Measurements from ENCODE around the gene CCDC51. TPM values are rescaled to one million over a fixed set of nuclear protein-coding genes. Genes with fewer than 3 reads are reported as not detected.
"Not testable (repeated sequence)": the region's sequence is repeated elsewhere in the genome, so short reads cannot be mapped to it uniquely, and the experiment has no call there.

CCDC51 gene
- total and polyA plus RNA-seq, 2 donors (not counting 1 experiment from before 2014, with no cell fraction given), result 5.0 to 5.9 TPM

DNA sequence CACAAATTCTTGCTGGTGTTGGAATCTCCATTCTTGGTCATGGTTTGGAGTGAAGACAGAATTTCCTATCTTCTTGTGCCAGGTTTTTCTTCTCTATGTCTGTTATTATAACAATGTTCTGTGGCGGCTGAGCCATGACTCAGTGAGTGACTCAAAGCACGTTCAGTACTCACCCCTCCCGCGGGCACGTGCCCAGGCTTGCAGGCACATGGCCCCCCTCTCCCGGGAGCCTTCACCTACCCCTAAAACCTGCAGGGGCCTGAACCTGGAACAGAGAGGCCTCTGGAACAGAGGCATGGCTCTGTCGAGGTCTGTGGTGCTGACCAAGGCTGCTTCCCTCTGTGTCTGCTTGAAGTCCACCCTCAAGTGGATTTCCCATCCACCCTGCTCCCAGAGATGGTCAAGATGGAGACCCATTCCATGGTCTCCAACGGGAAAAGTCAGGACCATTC is 37.6 kb downstream of the CCDC51 start:
- H3K79me2 ChIP-seq (ENCODE audit: control insufficient read depth, insufficient read depth, low read length), result no peaks in the 10 kb centered on the region
- CTCF ChIA-PET, result interaction anchor here (0.6 to 8.0 kb wide), 11 partner anchors 22 to 289 kb away, joined by 3 to 330 read pairs (median 9); partner anchors contain the start of genes CCDC51, PFKFB4, PLXNB1 and SHISA5
- no peak overlapping the region for H2AFZ ChIP-seq (ENCODE audit: insufficient read depth, low read depth, low read length, poor library complexity, severe bottlenecking)
- Mint-ChIP-seq H3K27ac (no peak overlapping the region), H3K4me1 (no peaks in the 10 kb centered on the region), H3K27me3 (peaks cover 7% of the 10 kb centered on the region), H3K4me3 (no peak overlapping the region), H3K9me3 (ENCODE audit: insufficient read depth) (no peaks in the 10 kb centered on the region)
- H3K9ac ChIP-seq (ENCODE audit: low read length), result no peak overlapping the region
- ATAC-seq (ENCODE audit: low read depth) (no peak), DNase-seq (peak; percentile 0)
- no peaks in the 10 kb centered on the region for H3K27me3 ChIP-seq (replicated peaks in 1 of 4; ENCODE audit: control extremely low read depth in 1 of 4, control insufficient read depth in 3 of 4, insufficient read depth in 4 of 4, low read length in 3 of 4)
- POLR2A ChIA-PET, result no interaction called here
- H3K36me3 ChIP-seq (replicated peaks in 1 of 2; ENCODE audit: control extremely low read depth in 1 of 2, control insufficient read depth in 1 of 2, extremely low read depth in 1 of 2, insufficient read depth in 2 of 2, low read length in 1 of 2), result no peaks in the 10 kb centered on the region
- no peaks in the 10 kb centered on the region for H4K20me1 ChIP-seq (ENCODE audit: control insufficient read depth, insufficient read depth, low read length, poor library complexity, severe bottlenecking)
- no peak overlapping the region for H3K4me2 ChIP-seq (replicated peaks; ENCODE audit: low read depth, low read length, poor library complexity, severe bottlenecking)
- no peak overlapping the region for H3K27ac ChIP-seq (ENCODE audit: low read length in 2 of 2)
- intact Hi-C loops (cut with micrococcal nuclease), result no loop called here
- TF ChIP-seq, protein P1, sequence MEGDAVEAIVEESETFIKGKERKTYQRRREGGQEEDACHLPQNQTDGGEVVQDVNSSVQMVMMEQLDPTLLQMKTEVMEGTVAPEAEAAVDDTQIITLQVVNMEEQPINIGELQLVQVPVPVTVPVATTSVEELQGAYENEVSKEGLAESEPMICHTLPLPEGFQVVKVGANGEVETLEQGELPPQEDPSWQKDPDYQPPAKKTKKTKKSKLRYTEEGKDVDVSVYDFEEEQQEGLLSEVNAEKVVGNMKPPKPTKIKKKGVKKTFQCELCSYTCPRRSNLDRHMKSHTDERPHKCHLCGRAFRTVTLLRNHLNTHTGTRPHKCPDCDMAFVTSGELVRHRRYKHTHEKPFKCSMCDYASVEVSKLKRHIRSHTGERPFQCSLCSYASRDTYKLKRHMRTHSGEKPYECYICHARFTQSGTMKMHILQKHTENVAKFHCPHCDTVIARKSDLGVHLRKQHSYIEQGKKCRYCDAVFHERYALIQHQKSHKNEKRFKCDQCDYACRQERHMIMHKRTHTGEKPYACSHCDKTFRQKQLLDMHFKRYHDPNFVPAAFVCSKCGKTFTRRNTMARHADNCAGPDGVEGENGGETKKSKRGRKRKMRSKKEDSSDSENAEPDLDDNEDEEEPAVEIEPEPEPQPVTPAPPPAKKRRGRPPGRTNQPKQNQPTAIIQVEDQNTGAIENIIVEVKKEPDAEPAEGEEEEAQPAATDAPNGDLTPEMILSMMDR (IDR thresholded peaks at IDR 0.05), result no peak
- TF ChIP-seq EZH2 (IDR thresholded peaks at IDR 0.05; ENCODE audit: borderline replicate concordance, insufficient read depth, low read depth, low read length, poor library complexity, severe bottlenecking), result no peak
- 88% methylated on average over 8 of the region's 8 CpGs for WGBS (ENCODE audit: insufficient coverage)
- H3K9me3 ChIP-seq (ENCODE audit: control extremely low read depth in 1 of 3, control insufficient read depth in 2 of 3, insufficient read depth in 1 of 3, low read length in 2 of 3), result no peaks in the 10 kb centered on the region
- no peak overlapping the region for H3K4me3 ChIP-seq (ENCODE audit: control extremely low read depth in 1 of 5, extremely low read depth in 1 of 5, insufficient read depth in 1 of 5, low read depth in 2 of 5, low read length in 4 of 5)
- H3K4me1 ChIP-seq (ENCODE audit: control insufficient read depth in 2 of 2, insufficient read depth in 2 of 2, low read length in 2 of 2), result no peaks in the 10 kb centered on the region

DNA sequence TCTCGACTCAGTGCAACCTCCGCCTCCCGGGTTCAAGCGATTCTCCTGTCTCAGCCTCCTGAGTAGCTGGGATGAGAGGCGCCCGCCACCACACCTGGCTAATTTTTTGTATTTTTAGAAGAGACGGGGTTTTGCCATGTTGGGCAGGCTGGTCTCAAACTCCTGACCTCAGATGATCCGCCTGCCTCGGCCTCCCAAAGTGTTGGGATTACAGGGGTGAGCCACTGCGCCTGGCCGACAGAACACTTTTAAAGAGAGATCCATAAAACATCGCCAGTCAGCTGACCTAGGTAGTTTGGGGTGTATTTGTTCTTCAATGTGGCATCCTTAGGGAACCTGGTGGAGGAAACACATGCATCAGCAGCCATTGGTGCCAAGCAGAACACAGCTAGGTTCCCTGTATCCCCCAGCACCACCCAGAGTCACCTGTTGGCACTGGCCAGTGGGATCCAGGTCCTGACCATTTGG is 38.5 kb downstream of the CCDC51 start:
- ChIA-PET POLR2A (interaction anchor here (0.7 to 1.0 kb wide), 2 partner anchors 35 to 162 kb away, joined by 3 to 5 read pairs; no protein-coding TSS in a partner anchor), CTCF (interaction anchor here (0.6 to 8.0 kb wide), 58 partner anchors 8 to 884 kb away, joined by 3 to 330 read pairs (median 5); partner anchors contain the start of genes ATRIP, CCDC51, NCKIPSD and NME6)
- H2AFZ ChIP-seq (ENCODE audit: insufficient read depth, low read depth, low read length, poor library complexity, severe bottlenecking); H3K27ac ChIP-seq (ENCODE audit: low read length in 2 of 2); H3K27me3 Mint-ChIP-seq; H3K36me3 ChIP-seq (replicated peaks in 1 of 2; ENCODE audit: control extremely low read depth in 1 of 2, control insufficient read depth in 1 of 2, extremely low read depth in 1 of 2, insufficient read depth in 2 of 2, low read length in 1 of 2); H3K9me3 Mint-ChIP-seq (ENCODE audit: insufficient read depth); H3K4me3 ChIP-seq (ENCODE audit: control extremely low read depth in 1 of 5, extremely low read depth in 1 of 5, insufficient read depth in 1 of 5, low read depth in 2 of 5, low read length in 4 of 5); H4K20me1 ChIP-seq (ENCODE audit: control insufficient read depth, insufficient read depth, low read length, poor library complexity, severe bottlenecking); DNase-seq; H3K4me1 Mint-ChIP-seq; H3K4me1 ChIP-seq (ENCODE audit: control insufficient read depth in 2 of 2, insufficient read depth in 2 of 2, low read length in 2 of 2); H3K9me3 ChIP-seq (ENCODE audit: control extremely low read depth in 1 of 3, control insufficient read depth in 2 of 3, insufficient read depth in 1 of 3, low read length in 2 of 3); H3K4me2 ChIP-seq (replicated peaks; ENCODE audit: low read depth, low read length, poor library complexity, severe bottlenecking); H3K4me3 Mint-ChIP-seq; H3K27me3 ChIP-seq (replicated peaks in 1 of 4; ENCODE audit: control extremely low read depth in 1 of 4, control insufficient read depth in 3 of 4, insufficient read depth in 4 of 4, low read length in 3 of 4); H3K27ac Mint-ChIP-seq; ATAC-seq (ENCODE audit: low read depth); H3K9ac ChIP-seq (ENCODE audit: low read length); H3K79me2 ChIP-seq (ENCODE audit: control insufficient read depth, insufficient read depth, low read length): not testable (repeated sequence)
- intact Hi-C loops (cut with micrococcal nuclease), result loop anchor here (1.0 kb wide), 4 partner anchors 35 to 208 kb away; partner anchors contain the start of gene UQCRC1
- WGBS (ENCODE audit: insufficient coverage), result over 99% methylated on average over 12 of the region's 12 CpGs

Measured in B cell (primary cell).